ENCODE measurements around the gene SYT8. TPM values are rescaled to one million over a fixed set of nuclear protein-coding genes. Genes with fewer than 3 reads are reported as not detected.
"Not testable (repeated sequence)": the region's sequence is repeated elsewhere in the genome, so short reads cannot be mapped to it uniquely, and the experiment has no call there.

Gene SYT8
- polyA plus RNA-seq, 4 donors = 0.42 to 1.1 TPM; not detected in 2

DNA sequence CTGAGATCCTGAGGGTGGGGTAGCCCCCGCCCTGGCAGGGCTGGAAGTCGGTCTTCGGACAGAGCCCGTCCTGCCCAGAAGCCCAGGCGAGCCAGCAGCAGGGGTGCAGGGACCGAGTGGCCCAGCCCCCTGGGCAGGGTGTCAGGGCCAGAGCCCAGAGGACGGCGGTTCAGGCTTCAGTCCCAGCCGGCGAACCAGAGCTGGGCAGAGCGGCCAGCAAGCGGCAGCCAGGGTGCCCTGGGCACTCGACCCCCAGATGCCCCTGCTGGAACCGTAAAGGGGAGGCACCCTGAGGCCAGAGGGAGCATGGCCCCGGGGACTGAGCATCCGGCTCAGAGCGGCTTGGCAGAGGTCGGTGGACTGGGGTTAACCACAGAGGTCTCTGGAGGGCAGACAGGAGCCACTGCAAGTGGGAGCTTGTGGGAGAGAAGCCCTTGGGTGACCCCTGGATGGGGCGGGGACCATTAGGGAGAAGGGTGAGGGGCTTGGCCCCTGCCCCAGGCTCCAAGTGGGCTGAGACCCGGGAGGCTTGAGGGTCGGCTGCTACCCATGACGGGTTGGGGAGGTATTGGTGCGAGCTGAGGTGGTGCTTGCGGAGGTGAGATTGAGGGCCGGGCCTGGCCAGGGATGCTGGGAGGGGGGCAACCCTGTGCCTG is 34.0 kb downstream of the SYT8 start:
- no peak for DNase-seq (ENCODE audit: low read depth in 4 of 4, low spot score in 3 of 4)

DNA sequence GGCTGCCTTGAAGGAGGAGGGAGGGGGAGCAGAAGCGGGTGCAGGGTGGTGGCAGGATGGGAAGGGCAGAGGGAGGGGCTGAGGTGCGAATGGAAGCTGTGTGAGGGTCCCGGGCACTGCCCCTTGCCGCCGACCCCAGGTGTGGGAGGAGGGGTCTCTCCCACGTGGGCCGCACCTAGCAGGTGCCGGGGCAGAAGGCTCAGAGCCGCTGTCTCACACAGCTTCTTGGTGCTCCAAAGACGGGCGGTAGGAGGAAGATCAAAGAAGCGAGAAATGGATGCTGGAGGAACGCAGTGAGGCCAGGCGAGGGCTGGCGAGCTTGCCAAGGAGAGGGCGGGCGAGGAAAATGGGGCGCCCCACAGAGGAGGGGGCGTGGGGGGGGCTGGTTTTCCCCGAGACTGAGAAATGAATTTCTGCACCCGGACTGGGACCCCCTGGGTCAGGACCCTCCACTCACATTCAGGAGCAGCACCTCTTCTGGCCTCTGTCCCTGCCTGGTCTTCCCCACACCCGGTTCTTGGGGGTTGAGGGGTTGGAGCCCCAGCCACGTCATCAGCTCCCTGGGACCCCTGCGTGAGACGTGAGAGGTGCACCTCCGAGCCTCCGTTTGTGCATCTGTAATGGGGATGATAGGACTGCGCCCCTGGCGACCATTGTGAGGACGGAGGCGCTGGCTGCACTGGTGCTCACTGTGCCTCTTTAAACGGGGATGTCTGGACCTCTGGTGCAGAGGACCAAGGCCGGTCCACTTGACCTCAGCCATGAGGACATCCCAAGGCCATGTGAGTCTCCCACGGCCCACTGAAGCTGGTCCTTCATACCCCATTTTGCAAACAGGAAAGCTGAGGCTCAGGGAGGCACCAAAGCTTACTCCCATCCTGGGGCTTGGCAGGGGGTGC is 34.9 kb downstream of the SYT8 start:
- DNase-seq (ENCODE audit: low read depth in 4 of 4, low spot score in 3 of 4) = no peak

DNA sequence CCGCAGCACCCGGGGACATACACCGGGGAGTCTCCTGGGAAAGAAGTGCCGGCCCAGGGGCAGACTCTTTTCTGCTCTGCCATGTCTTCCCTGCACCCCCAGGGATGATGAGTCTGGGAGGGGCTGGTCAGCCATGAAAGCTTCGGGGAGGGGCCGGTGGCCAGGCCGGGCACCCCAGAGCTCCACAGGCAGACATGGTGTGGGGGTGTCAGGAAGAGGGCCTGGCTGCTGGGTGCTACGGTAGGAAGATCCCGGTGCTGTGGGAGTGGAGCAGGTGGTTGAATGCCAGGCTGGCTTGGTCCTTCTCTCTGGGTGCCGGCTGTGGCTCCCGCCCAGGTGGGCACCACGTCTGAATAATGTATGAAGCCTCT is 35.5 kb downstream of the SYT8 start:
- DNase-seq (ENCODE audit: low read depth in 4 of 4, low spot score in 3 of 4) = no peak

DNA sequence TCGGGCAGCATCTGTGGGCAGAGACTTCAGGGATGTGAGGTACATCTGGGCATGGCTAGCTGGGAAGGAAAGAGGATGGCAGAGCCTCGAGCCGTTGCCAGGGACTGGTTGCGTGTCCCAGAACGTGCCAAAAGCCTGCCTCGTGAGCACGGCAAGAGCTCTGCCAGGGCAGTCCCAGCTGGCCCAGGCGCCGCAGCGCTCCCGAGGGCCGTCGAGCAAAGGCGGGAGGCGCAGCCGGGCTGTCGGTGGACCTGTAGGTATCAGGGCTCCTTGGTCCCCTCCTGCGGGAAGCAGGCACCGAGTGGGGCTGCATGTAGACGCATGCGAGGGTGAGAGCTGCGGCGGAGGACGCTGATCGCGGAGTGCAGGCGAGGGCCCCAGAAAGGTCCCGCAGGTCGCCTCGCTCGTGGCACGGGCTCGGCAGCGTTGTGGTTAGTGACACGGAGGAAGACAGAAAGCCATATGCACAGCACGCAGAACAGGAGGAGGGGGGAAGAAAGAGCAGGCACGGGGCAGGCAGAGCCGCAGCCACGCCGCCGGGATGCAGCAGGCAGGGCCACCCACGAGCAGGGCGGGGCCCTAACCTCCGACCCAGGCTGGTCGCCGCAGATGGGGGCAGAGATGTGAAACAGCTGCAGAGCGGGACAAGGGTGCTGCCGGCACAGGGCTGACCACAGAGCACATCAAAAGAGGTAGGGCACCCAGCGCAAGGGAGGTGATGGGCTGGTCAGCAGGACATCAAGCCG is 36.1 kb downstream of the SYT8 start:
- no peak for DNase-seq (ENCODE audit: low read depth in 4 of 4, low spot score in 3 of 4)

DNA sequence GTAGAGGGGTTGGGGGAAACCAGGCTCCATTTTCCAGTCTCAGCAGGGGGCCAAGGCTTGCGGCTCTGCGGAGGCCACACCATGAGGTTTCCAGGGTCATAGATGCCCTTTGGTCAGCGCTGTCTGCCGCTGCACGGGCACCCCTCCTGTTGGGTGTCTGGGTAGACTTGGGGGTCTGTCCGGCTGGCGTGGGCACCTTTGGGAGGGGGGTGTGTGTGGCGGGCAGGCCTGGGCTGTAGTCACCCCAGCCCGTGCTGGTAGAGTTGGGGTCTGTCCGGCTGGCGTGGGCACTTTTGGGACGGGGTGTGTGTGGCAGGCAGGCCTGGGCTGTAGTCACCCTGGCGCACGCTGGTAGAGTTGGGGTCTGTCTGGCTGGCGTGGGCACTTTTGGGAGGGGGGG is 36.7 kb downstream of the SYT8 start:
- no peak for DNase-seq (ENCODE audit: low read depth in 4 of 4, low spot score in 3 of 4)

DNA sequence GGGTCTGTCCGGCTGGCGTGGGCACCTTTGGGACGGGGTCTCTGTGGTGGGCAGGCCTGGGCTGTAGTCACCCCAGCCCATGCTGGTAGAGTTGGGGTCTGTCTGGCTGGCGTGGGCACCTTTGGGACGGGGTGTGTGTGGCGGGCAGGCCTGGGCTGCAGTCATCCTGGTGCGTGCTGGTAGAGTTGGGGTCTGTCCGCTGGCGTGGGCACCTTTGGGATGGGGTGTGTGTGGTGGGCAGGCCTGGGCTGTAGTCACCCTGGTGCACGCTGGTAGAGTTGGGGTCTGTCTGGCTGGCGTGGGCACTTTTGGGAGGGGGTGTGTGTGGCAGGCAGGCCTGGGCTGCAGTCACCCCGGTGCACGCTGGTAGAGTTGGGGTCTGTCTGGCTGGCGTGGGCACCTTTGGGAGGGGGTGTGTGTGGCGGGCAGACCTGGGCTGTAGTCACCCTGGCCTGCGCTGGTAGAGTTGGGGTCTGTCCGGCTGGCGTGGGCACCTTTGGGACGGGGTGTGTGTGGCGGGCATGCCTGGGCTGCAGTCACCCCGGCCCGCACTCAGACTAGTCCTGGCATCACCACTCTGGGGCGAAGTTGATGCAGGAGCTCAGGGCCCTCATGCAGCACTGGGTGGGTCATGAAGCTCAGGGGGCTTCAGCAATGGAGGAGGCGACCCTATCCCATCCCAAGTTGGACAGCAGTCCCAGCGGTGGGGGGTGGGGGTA is 37.6 kb downstream of the SYT8 start:
- no peak for DNase-seq (ENCODE audit: low read depth in 4 of 4, low spot score in 3 of 4)

DNA sequence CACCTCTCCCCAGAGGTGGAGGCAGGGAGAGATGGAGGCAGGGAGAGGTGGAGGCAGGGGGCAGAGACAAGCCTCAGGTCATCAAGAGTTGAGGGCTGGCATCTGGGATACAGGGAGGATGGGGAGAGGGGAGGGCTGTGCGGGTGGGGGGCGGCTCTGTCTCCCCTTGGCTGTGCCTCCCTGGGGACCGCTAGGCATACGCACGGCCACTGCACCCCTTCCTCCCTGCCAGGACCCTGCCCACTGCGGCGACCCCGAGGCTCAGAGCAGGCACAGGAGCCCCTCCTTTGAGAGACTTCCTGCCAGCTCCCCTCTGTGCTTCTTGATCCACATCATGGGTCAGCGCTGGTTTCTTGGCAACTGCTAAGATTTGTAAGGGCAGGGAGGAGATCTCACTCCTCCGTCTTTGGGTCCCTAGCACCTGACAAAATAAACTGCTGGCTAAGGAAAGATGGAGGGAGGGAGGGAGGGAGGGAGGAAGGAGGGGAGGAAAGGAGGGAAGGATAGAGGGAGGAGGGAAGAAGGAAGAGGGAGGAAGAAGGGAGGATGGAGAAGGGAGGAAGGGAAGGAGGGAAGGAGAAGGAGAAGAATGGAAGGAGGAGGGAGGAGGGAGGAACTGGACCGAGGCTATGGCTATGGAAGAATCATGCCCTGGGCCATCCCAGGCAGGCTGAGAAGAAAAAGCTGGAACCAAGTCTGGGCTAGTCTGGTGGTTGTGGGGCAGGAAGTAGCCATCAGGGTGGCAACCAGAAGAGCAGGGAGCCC is 38.4 kb downstream of the SYT8 start:
- peak in 3 of 4 donors; percentile 68 to 88 (median 74) for DNase-seq (ENCODE audit: low read depth in 4 of 4, low spot score in 3 of 4)

DNA sequence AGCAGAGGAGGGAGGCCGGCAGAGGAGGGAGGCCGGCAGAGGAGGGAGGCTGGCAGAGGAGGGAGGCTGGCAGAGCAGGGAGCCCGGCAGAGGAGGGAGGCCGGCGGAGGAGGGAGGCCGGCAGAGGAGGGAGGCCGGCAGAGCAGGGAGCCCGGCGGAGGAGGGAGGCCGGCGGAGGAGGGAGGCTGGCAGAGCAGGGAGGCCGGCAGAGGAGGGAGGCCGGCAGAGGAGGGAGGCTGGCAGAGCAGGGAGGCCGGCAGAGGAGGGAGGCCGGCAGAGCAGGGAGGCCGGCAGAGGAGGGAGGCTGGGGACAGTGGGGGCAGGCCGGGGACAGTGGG is 39.0 kb downstream of the SYT8 start:
- DNase-seq (ENCODE audit: low read depth in 4 of 4, low spot score in 3 of 4) = not testable (repeated sequence)

DNA sequence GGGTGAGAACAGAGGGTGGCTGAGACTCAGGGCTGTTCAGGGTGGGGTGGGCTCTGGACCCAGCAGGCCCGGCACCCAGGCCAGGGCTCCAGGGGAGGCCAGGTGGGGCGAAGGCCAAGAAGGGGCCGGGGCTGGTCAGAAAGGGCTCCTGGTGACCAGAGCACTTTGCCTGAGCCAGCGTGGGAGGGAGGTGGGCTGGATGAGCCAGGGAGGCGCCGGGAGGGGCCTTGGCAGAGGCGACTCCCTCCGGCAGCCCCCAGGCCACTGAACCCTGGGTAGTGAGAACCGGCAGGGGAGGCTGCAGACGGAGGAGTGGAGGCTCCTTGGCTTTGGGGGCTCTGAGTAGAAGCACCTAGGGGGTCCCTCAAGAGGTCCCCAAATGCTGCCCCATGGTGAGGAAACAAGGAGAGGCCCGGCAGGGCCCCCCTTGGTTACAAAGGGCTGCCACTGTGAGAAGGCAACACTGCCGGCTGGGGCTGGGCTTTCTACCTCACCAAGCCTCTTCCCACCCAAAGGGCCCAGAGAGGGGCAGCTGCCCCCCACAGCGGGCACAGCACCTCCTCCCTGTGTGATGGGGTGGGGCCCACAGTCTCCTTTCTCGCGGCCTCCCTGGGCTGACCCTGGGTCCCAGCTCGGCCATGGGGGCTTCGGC is 39.8 kb downstream of the SYT8 start:
- not testable (repeated sequence) for DNase-seq (ENCODE audit: low read depth in 4 of 4, low spot score in 3 of 4)

DNA sequence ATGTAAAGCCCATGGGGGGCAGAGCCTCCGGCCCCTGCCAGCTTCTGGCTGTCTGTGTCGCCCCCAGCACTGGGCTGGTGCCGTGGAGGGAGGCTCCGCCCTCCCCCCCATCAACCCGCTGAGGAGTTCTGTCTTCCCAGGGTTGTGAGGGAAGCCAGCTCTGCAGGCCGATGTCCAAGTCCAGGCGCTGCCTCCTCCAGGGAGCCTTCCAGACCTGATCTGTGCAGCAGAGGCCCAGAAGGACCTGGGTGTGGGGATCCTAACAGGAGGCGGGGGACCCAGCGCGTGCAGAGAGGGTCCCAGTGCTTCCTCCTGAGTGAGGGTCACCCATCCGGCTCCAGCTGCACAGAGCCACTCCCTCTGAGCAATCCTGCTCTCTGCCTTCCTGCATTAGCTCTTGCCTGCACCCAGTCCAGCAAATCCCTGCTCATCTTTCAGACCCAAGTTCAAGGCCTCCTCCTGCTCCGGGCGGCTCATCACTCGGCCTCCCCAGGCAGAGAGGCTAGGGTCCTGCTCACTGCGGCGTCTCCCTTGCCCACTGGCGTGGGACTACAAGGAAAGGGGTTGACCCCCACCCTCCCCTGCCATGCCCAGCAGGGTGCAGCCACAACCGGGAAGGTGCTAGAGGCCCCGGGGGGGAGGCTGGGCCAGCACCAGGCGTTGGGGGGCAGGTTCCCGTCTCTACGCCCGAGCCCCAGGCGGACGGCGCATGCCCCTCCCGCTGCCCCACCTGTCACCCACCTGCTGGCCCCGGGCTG is 40.5 kb downstream of the SYT8 start:
- no peak for DNase-seq (ENCODE audit: low read depth in 4 of 4, low spot score in 3 of 4)

DNA sequence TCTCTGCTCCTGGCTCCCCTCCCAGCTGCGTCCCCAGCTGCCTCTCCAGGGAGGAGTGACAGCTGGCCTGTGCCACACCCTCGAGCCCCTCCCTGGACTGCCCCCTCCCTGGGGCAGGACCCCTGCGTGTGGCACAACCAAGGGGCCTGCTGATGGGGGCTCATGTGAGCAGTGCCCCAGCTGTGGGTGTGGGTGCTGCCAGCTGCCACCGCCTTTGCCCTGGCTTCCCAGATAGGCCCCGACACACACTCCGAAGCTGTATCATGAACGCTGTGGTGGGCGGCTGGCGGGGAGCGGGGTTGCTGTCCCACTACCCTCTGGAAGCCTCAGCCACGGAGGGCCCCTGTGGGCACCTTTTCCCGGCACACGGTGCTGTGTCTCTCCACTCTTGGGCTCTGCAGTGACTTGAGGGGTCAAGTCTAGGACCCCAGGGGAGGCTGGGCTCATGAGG is 41.1 kb downstream of the SYT8 start:
- DNase-seq (ENCODE audit: low read depth in 4 of 4, low spot score in 3 of 4) = not testable (repeated sequence)

DNA sequence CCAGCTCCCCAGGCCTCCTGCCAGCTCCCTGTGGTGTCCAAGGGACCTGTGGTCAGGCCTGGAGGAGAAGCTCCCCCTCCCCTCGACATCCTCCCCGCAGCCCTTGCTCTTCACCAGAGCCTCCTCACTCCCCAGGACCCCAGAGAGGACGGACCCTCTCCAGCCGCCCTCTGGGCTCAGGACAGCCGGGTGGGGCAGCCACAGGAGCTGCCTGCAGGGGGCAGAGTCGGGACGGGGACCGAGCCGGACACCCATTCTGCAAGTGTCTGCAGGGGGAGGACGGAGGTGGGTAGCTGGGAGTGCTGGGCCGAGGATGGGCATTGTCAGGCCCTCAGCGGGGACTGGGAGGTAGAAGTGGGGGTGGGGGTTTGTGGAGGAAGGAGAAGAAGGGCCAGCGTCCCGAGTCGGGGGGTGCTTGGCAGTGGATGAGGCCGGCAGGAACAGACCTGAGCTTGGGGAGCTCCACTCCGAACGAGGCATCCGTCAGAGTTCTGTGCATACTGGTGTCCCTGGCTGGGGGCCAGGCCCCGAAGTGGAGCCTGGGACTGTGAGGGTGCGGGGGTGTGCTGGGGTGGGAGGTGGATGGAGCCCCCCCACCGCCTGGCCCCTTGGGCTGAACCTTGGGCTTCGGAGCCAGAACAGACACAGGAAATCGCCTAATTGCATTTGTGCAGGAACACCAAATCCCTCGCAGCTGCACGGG is 41.7 kb downstream of the SYT8 start:
- DNase-seq (ENCODE audit: low read depth in 4 of 4, low spot score in 3 of 4) = no peak

DNA sequence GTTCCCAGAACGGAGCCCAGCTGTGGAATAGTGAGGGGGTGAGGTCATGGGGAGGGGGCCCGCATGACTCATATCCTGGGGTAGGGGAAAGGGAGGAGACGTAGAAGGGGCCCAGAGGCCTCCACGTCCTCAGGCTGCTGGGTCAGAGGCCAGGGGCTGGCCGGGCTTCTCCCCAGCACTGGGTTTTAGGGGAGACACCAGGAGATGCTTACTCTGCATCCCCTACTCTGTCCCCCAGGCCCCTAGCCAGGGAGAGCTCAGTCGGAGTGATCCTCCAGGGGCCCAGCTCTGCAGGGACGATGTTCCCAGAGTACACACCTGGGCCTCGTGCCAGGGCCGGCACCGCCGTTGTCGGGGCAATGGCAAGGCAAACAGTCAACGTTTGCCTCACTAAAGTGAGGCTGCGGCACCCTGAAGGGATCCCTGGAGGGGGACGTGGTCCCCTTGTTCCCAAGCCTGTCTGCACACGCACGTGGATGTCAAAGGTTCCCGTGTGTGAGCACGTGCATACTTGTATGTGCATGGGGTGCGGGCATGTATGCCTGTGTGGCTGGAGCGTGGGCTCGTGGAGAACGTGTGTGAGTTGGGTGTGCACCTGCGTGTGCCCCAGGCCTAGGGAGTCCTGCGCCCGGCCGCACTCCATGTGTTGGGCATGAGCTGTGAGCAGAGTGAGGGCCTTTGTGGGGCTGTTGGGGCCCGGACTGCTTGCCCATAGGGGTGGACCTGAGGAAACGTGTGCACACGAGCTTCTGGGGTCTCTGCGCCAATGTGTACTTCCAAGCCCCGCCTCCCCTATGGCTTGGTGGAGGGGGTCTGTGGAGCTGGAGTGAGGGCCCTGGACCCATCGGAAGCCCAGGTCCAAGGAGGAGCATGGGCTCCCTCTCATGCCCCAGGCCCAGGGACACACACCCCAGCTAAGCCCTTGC is 42.7 kb downstream of the SYT8 start:
- no peak for DNase-seq (ENCODE audit: low read depth in 4 of 4, low spot score in 3 of 4)

DNA sequence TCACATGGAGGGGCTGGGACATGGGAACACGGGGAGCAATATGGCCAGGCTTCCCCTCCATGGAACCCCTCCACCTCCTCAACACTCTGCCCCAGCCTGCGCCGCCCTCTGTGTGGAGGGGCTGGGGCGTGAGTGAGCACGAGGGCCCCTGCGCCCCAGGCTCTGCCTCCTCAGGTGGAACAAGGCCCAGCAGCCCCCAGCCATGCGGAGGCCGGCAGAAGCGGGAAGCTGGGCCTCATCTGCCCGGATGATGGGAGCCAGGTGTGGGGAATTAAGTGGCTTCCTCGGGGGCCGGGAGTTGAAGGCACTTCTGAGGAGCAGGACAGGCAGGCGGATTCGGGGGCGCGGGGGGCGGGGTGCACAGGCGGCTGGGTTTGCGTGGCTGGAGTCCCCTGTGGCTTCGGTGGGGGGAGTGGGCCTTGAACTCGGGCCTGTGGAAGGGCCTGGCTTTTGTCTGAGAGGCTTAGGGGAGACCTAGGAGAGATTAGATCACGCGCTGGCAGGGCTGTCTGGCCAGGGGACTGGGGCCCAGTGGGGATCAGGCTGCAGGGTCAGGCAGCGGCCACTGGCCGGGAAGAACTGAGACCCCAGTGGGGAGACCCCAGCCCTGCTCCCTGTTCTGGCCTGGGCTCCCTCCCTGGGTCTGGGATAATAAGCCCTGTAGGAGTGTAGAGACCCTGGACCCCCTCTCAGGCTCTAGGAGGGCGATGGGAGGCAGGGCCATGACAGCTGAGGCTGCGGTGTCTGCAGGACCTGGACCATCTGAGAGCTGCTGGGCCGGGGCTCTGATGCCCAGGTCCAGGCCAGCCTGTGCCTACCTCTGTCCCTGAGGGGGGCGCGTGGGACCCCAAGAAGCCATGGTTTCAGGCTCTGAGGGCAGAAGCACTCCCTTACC is 43.6 kb downstream of the SYT8 start:
- no peak for DNase-seq (ENCODE audit: low read depth in 4 of 4, low spot score in 3 of 4)

DNA sequence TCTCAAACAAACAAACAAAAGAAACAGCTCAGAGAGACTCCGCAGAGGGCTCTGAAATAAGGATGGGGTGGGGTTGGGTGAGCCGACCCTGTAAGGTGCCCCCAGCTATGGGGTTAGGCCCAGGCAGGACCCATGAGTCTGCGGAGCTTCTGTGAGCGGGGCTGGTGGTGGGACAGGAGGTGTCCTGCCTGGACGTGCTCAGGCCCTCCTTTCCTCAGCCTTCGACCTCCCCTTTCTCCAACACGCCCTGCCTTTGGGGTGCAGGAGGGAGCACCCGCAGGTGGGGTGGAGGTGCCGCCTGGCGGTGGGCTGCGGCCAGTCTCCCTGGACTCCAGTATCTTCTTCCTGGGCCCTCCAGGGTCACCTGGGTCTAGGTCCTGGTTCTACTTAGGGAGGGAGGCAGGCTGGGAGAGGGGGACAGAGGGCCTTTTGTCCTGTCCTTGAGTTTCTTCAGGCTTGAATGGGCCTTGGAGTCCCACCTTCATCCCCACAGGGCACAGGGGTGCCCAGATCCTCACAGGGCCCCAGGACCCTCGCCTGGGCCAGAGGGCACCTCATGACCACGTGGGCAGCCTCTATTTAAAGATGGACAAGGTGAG is 44.7 kb downstream of the SYT8 start:
- no peak for DNase-seq (ENCODE audit: low read depth in 4 of 4, low spot score in 3 of 4)
